Activated naive CD8-positive, alpha-beta T cell treated with anti-CD3 and anti-CD28 coated beads, Interleukin-2, amount 10 ng/mL, durations not matched to agents 7 days and 5 days (primary cell): ENCODE data around the gene DNAJB1. TPM values are rescaled to one million over a fixed set of nuclear protein-coding genes. Genes with fewer than 3 reads are reported as not detected.
A peak's percentile ranks its signal among the peaks of the same experiment; 100 is the strongest.
"Not testable (repeated sequence)": the region's sequence is repeated elsewhere in the genome, so short reads cannot be mapped to it uniquely, and the experiment has no call there.

Experiments used
- ATAC-seq: fragments of 150-1000 bp; cut with Tn5 transposase; one replicate; pipeline ENCODE4 v1.10.0; 2021; ENCODE audit warnings: low read depth, moderate library complexity
- POLR2A ChIA-PET: fragments of 350-600 bp; sonication (Branson Sonifier 250); formaldehyde crosslinking; loops from one replicate; lab custom pipeline; 2021; ENCODE audit warnings: antibody characterized with exemption; lab: Charles Lee
- DNase-seq: peaks from one replicate; pipeline ENCODE4 v3.0.0; 2021
- H3K27ac Mint-ChIP-seq: one replicate; pipeline ENCODE4 v1.8.0; 2022; ENCODE audit warnings: mild to moderate bottlenecking, mixed read lengths
- H3K27me3 Mint-ChIP-seq: one replicate; pipeline ENCODE4 v1.8.0; 2022; ENCODE audit warnings: mild to moderate bottlenecking, moderate library complexity, mixed read lengths
- H3K36me3 Mint-ChIP-seq: one replicate; pipeline ENCODE4 v1.8.0; 2021; ENCODE audit warnings: mild to moderate bottlenecking, mixed read lengths
- H3K4me1 Mint-ChIP-seq: one replicate; pipeline ENCODE4 v1.8.0; 2021; ENCODE audit warnings: mixed read lengths
- H3K4me3 Mint-ChIP-seq: one replicate; pipeline ENCODE4 v1.8.0; 2022; ENCODE audit warnings: mild to moderate bottlenecking, moderate library complexity, mixed read lengths
- H3K9me3 Mint-ChIP-seq: one replicate; pipeline ENCODE4 v1.8.0; 2021; ENCODE audit warnings: mixed read lengths
- total RNA-seq, 2 experiments: library from RNA; stranded (reverse); gene quantifications; one replicate each; pipeline ENCODE4 v1.2.3, GENCODE V29; 2021

Gene DNAJB1
- total RNA-seq, 2 experiments from 2014 or later = 103 to 110 TPM

- DNase-seq = no peak
- POLR2A ChIA-PET = no interaction called here
- Mint-ChIP-seq H3K4me3 (no peak overlapping the region), H3K4me1 (peaks cover 5% of the 10 kb centered on the region), H3K27ac (no peak overlapping the region), H3K9me3 (no peaks in the 10 kb centered on the region), H3K27me3 (no peaks in the 10 kb centered on the region), H3K36me3 (peaks cover 9% of the 10 kb centered on the region)
- ATAC-seq = no peak
Observed at GRCh38 chr19:14544977-14545715, 26.9 kb upstream of the DNAJB1 start.

- ATAC-seq = no peak
- no peaks in the 10 kb centered on the region for H3K9me3 Mint-ChIP-seq
- H3K4me3 Mint-ChIP-seq = no peak overlapping the region
- no peak overlapping the region for H3K27ac Mint-ChIP-seq
- H3K4me1 Mint-ChIP-seq = peaks cover 3% of the 10 kb centered on the region
- H3K36me3 Mint-ChIP-seq = peaks cover 10% of the 10 kb centered on the region
- POLR2A ChIA-PET = no interaction called here
- H3K27me3 Mint-ChIP-seq = no peaks in the 10 kb centered on the region
- DNase-seq = no peak
Observed at GRCh38 chr19:14544047-14544446, 25.9 kb upstream of the DNAJB1 start.

GRCh38 chr19:14542711-14543328, 24.6 kb upstream of the DNAJB1 start:
- Mint-ChIP-seq H3K4me1 (peaks cover 3% of the 10 kb centered on the region), H3K9me3 (no peaks in the 10 kb centered on the region), H3K27me3 (no peaks in the 10 kb centered on the region), H3K27ac (no peak overlapping the region), H3K4me3 (no peak overlapping the region), H3K36me3 (peaks cover 8% of the 10 kb centered on the region)
- POLR2A ChIA-PET = interaction anchor here (0.6 kb wide), 1 partner anchor 786 kb away, joined by 3 read pairs; no protein-coding TSS in a partner anchor
- ATAC-seq (no peak), DNase-seq (no peak)

- H3K27ac Mint-ChIP-seq, ATAC-seq, H3K4me1 Mint-ChIP-seq, H3K4me3 Mint-ChIP-seq, POLR2A ChIA-PET, H3K27me3 Mint-ChIP-seq, H3K9me3 Mint-ChIP-seq, DNase-seq, H3K36me3 Mint-ChIP-seq: not testable (repeated sequence)
Observed at GRCh38 chr19:14541979-14542378, 23.8 kb upstream of the DNAJB1 start.

- DNase-seq = no peak
- peaks cover 6% of the 10 kb centered on the region for H3K36me3 Mint-ChIP-seq
- no peaks in the 10 kb centered on the region for H3K9me3 Mint-ChIP-seq
- peaks cover 4% of the 10 kb centered on the region for H3K4me1 Mint-ChIP-seq
- no peak overlapping the region for H3K27ac Mint-ChIP-seq
- POLR2A ChIA-PET = no interaction called here
- H3K27me3 Mint-ChIP-seq = no peaks in the 10 kb centered on the region
- H3K4me3 Mint-ChIP-seq = no peak overlapping the region
- ATAC-seq = no peak
Observed at GRCh38 chr19:14540741-14541525, 22.7 kb upstream of the DNAJB1 start.

GRCh38 chr19:14536926-14537692, 18.9 kb upstream of the DNAJB1 start:
- DNase-seq (no peak), ATAC-seq (peak; percentile 63)
- peaks cover 4% of the 10 kb centered on the region for H3K4me1 Mint-ChIP-seq
- no peak overlapping the region for H3K4me3 Mint-ChIP-seq
- H3K9me3 Mint-ChIP-seq = no peaks in the 10 kb centered on the region
- H3K27ac Mint-ChIP-seq = no peak overlapping the region
- H3K36me3 Mint-ChIP-seq = peaks cover 9% of the 10 kb centered on the region
- POLR2A ChIA-PET = interaction anchor here (0.8 to 1.0 kb wide), 2 partner anchors 19 to 31 kb away, joined by 3 to 8 read pairs; partner anchors contain the start of gene DNAJB1
- H3K27me3 Mint-ChIP-seq = no peaks in the 10 kb centered on the region

GRCh38 chr19:14533450-14533849, 15.3 kb upstream of the DNAJB1 start:
- no peak overlapping the region for H3K27ac Mint-ChIP-seq
- POLR2A ChIA-PET = interaction anchor here (2.0 kb wide), 1 partner anchor 15 kb away, joined by 12 read pairs; the partner anchor contains the start of gene DNAJB1
- H3K36me3 Mint-ChIP-seq = peaks cover 7% of the 10 kb centered on the region
- H3K4me3 Mint-ChIP-seq = no peak overlapping the region
- peaks cover 9% of the 10 kb centered on the region for H3K4me1 Mint-ChIP-seq
- H3K9me3 Mint-ChIP-seq = no peaks in the 10 kb centered on the region
- ATAC-seq (no peak), DNase-seq (no peak)
- H3K27me3 Mint-ChIP-seq = no peaks in the 10 kb centered on the region

- Mint-ChIP-seq H3K4me1 (peaks cover 10% of the 10 kb centered on the region), H3K9me3 (no peaks in the 10 kb centered on the region), H3K27me3 (no peaks in the 10 kb centered on the region), H3K36me3 (peaks cover 7% of the 10 kb centered on the region), H3K27ac (peak overlapping the region; percentile 34), H3K4me3 (peak overlapping the region; percentile 61)
- POLR2A ChIA-PET = interaction anchor here (1.1 to 3.6 kb wide), 3 partner anchors 13 to 26 kb away, joined by 5 to 34 read pairs (median 7); partner anchors contain the start of gene DNAJB1
- ATAC-seq (no peak), DNase-seq (no peak)
Observed at GRCh38 chr19:14530506-14530905, 12.3 kb upstream of the DNAJB1 start.

- no peak for ATAC-seq
- Mint-ChIP-seq H3K36me3 (peaks cover 7% of the 10 kb centered on the region), H3K9me3 (no peaks in the 10 kb centered on the region), H3K4me1 (peaks cover 13% of the 10 kb centered on the region), H3K27me3 (no peaks in the 10 kb centered on the region), H3K4me3 (peak overlapping the region; percentile 97), H3K27ac (peak overlapping the region; percentile 96)
- DNase-seq = no peak
- POLR2A ChIA-PET = interaction anchor here (0.6 to 3.6 kb wide), 5 partner anchors 12 to 448 kb away, joined by 3 to 34 read pairs (median 6); partner anchors contain the start of gene DNAJB1
Observed at GRCh38 chr19:14530005-14530348, 11.8 kb upstream of the DNAJB1 start.

GRCh38 chr19:14529254-14530004, 11.2 kb upstream of the DNAJB1 start, which contains the start of gene TECR:
TSS of gene TECR (plus strand) at chr19:14529594. CDS start at chr19:14529697, 103 bp downstream.
- H3K9me3 Mint-ChIP-seq = no peaks in the 10 kb centered on the region
- H3K27ac Mint-ChIP-seq = peak within 1 kb of the TSS; percentile 96
- peak within 1 kb of the TSS; percentile 97 for H3K4me3 Mint-ChIP-seq
- DNase-seq = peak; percentile 100
- H3K36me3 Mint-ChIP-seq = peaks cover 7% of the 10 kb centered on the region
- POLR2A ChIA-PET = interaction anchor here (0.6 to 3.6 kb wide), 7 partner anchors 12 to 447 kb away, joined by 3 to 34 read pairs (median 5); partner anchors contain the start of gene DNAJB1
- H3K27me3 Mint-ChIP-seq = no peaks in the 10 kb centered on the region
- peak; percentile 97 for ATAC-seq
- peaks cover 13% of the 10 kb centered on the region for H3K4me1 Mint-ChIP-seq

GRCh38 chr19:14528419-14529253, 10.4 kb upstream of the DNAJB1 start:
- no peaks in the 10 kb centered on the region for H3K27me3 Mint-ChIP-seq
- peaks cover 7% of the 10 kb centered on the region for H3K36me3 Mint-ChIP-seq
- peak overlapping the region; percentile 96 for H3K27ac Mint-ChIP-seq
- peak overlapping the region; percentile 97 for H3K4me3 Mint-ChIP-seq
- POLR2A ChIA-PET = interaction anchor here (0.5 to 3.6 kb wide), 4 partner anchors 11 to 392 kb away, joined by 3 to 34 read pairs (median 3); partner anchors contain the start of gene DNAJB1
- ATAC-seq = no peak
- peaks cover 17% of the 10 kb centered on the region for H3K4me1 Mint-ChIP-seq
- no peak for DNase-seq
- no peaks in the 10 kb centered on the region for H3K9me3 Mint-ChIP-seq
